Heart right ventricle (tissue), 16 donors: ENCODE results near the gene CNOT6. TPM values are rescaled to one million over a fixed set of nuclear protein-coding genes. Genes with fewer than 3 reads are reported as not detected.

Experiments used
- ATAC-seq, 8 donors: fragments of 200-7000 bp; cut with Tn5 transposase; one replicate each; pipeline ENCODE4 v1.9.1; 2020; ENCODE audit warnings: mild to moderate bottlenecking in 8 of 8, moderate library complexity in 8 of 8, moderate number of reproducible peaks in 1 of 8
- DNase-seq, 2 donors: peaks; one replicate each; pipeline ENCODE4 v3.0.0-alpha.2; 2020
- H3K27ac ChIP-seq, 10 donors: fragments of 200-600 bp; sonication (generic) in 2 of 10; one replicate each; pipeline versions ENCODE4 v1.5.0 to v1.8.0; 2020 to 2022; ENCODE audit warnings: mild to moderate bottlenecking in 3 of 10
- H3K27me3 ChIP-seq, 7 donors: fragments of 200-600 bp; one replicate each; pipeline ENCODE4 v1.8.0; 2021 to 2022; ENCODE audit warnings: mild to moderate bottlenecking in 2 of 7
- H3K36me3 ChIP-seq, 9 donors: fragments of 200-600 bp; sonication (generic) in 1 of 9; one replicate each; pipeline versions ENCODE4 v1.5.0 to v1.8.0; 2020 to 2022; ENCODE audit warnings: mild to moderate bottlenecking in 2 of 9
- H3K4me1 ChIP-seq, 9 donors: fragments of 200-600 bp; sonication (generic) in 1 of 9; one replicate each; pipeline versions ENCODE4 v1.5.0 to v1.8.0; 2020 to 2022; ENCODE audit warnings: mild to moderate bottlenecking in 4 of 9
- H3K4me3 ChIP-seq, 10 donors: fragments of 200-600 bp; sonication (generic) in 2 of 10; one replicate each; pipeline versions ENCODE4 v1.5.0 to v1.8.0; 2020 to 2022; ENCODE audit warnings: mild to moderate bottlenecking in 7 of 10, moderate library complexity in 2 of 10
- H3K9me3 ChIP-seq, 11 donors: fragments of 200-600 bp in 10 of 11; sonication (generic) in 2 of 11; one replicate each; pipeline versions ENCODE4 v1.5.0 to v1.8.0; 2013 to 2022; ENCODE audit warnings: mild to moderate bottlenecking in 2 of 11, control low read depth in 1 of 11, moderate library complexity in 1 of 11
- WGBS, 2 donors: extraction: QIAGEN DNeasy Blood & Tissue Kit; methylation state at CpG; one replicate each; pipeline ENCODE4 v1.1.7; 2013; ENCODE audit warnings: inconsistent platforms in 1 of 2; 5-methylcytosine and 5-hydroxymethylcytosine counted together
- intact Hi-C, 10 donors: fragments of 100-400 bp; cut with DNase I; formaldehyde crosslinking; loops; one replicate each; pipeline versions ENCODE4 v1.11.1 to v1.14.2; 2022
- polyA plus RNA-seq, 2 donors: library from polyadenylated mRNA; stranded (reverse); fragments of 200-250 nt; gene quantifications; one replicate each; pipeline ENCODE4 v1.2.3, GENCODE V29; 2013
- total RNA-seq, 10 donors: library from RNA; stranded (reverse); fragmentation: NEBNext Ultra II Directional in 3 of 10; extraction: Animal tissue kit (Norgen Biotek cat#: 25700) in 3 of 10; gene quantifications; one replicate each; pipeline versions ENCODE4 v1.2.1 to v1.2.4, GENCODE V29; 2021 to 2023
- TF ChIP-seq, protein P1 (sequence below), 9 donors: fragments of 200-600 bp; sonication (generic) in 2 of 9; IDR thresholded peaks; one replicate each; pipeline versions ENCODE4 v1.5.0 to v1.8.0; 2021 to 2022; ENCODE audit warnings: antibody characterized with exemption in 9 of 9, mild to moderate bottlenecking in 5 of 9, moderate library complexity in 1 of 9
- donor health status: Arrhythmogenic right ventricular cardiomyopathy.
- donor health status: ischemic (EF 13 %, LVEDD 7.1; RV severe dilation, severe dysfunction).
- donor health status: healthy with polysubstance abuse.
- donor health status: DM: no; HTN: yes; CAD: no.
- donor health status: DM: no; HTN: no; CAD: no.
- donor health status: ischemic (EF 25% LVEDD 6.9; RV normal size, moderate dysfunction).
- donor health status: ischemic (EF 25% LVEDD 5.7; RV mildly dilated, moderate dysfunction).
- donor health status: healthy.
- donor health status: DM: yes; HTN: yes; CAD: no.
- donor health status: Ischemic cardiomyopathy.
- donor health status: ischemic (EF 35%, LVEDD 5.7; RV mildly dilated, moderate dysfunction).
- donor health status: nonischemic (EF 11% LVEDD 7.7; RV severe dilation, severe dysfunction).
- donor health status: DM: yes; HTN: yes; CAD: no.
- donor health status: PGD.
- donor health status: ischemic (EF 29% LVEDD 5.4; RV normal size, mild dysfunction).
- donor health status: nonischemic (EF 23%, LVEDD 6.1; RV moderate dilation, normal function).

CNOT6 gene
- total and polyA plus RNA-seq, 12 donors, result 3.8 to 20.5 (median 13.1) TPM

DNA sequence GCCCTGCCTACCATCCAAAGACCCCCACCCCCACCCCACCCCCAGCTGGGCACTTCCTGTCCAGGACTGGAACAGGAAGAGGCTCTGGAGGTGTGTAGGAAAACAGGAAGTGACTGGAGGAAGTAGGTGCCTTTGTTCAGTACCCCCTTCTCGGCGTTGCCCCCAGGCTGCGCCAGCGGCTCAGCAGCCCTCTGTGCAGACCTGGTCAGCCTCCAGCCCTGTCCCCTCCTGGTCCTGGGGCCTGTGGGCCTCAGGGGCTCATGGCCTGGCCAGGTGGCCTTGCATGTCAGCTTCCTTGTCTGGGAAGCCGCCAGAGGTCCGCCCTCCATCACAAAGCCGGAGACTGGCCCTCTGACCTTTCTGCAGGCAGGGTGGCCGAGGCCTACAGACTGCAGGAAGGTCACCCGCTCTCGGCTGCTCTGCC lies 129.2 kb downstream of the CNOT6 start:
- Histone ChIP-seq H3K27me3 (peaks cover 0 to 24% (median 13%) of the 10 kb centered on the region in 7 donors), H3K36me3 (peaks cover 0 to 14% (median 0%) of the 10 kb centered on the region in 9 donors), H3K27ac (peak overlapping the region in 9 of 10 donors; percentile 20 to 75 (median 62)), H3K4me1 (peaks cover 0 to 25% (median 9%) of the 10 kb centered on the region in 9 donors), H3K4me3 (peak overlapping the region in 1 of 10 donors; percentile 8), H3K9me3 (no peaks in the 10 kb centered on the region)
- TF ChIP-seq, protein P1, sequence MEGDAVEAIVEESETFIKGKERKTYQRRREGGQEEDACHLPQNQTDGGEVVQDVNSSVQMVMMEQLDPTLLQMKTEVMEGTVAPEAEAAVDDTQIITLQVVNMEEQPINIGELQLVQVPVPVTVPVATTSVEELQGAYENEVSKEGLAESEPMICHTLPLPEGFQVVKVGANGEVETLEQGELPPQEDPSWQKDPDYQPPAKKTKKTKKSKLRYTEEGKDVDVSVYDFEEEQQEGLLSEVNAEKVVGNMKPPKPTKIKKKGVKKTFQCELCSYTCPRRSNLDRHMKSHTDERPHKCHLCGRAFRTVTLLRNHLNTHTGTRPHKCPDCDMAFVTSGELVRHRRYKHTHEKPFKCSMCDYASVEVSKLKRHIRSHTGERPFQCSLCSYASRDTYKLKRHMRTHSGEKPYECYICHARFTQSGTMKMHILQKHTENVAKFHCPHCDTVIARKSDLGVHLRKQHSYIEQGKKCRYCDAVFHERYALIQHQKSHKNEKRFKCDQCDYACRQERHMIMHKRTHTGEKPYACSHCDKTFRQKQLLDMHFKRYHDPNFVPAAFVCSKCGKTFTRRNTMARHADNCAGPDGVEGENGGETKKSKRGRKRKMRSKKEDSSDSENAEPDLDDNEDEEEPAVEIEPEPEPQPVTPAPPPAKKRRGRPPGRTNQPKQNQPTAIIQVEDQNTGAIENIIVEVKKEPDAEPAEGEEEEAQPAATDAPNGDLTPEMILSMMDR (IDR thresholded peaks at IDR 0.05), result no peak
- WGBS, 2 donors, result 68 to 71% methylated on average over 10 of the region's 10 CpGs
- DNase-seq (no peak), ATAC-seq (peak in 7 of 8 donors; percentile 13 to 61 (median 48))
- intact Hi-C loops, result no loop called here

DNA sequence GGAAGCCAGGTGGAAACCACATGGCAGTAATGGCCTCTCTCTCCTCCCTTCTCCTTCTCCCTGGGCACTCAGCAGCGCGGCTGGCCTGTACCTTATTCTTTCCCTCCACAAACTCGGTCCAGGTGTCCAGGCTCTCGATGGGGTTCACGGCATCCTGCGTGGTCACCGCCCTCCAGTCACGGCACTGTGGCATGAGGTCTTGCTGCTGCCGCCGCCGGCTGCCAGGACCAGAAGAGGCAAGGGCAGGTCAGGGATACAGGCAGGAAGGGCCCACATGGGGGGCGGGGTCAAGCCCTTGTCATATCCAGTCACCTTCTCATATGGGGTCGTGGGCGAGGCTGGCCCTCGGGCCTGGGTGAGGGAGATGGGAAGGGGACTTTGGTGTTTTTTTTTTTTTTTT lies 129.7 kb downstream of the CNOT6 start:
- H3K4me1 ChIP-seq, result peaks cover 0 to 23% (median 9%) of the 10 kb centered on the region in 9 donors
- 78 to 80% methylated on average over 15 of the region's 15 CpGs for WGBS, 2 donors
- intact Hi-C loops, result no loop called here
- ATAC-seq (peak in 1 of 8 donors; percentile 20), DNase-seq (no peak)
- peak overlapping the region in 9 of 10 donors; percentile 20 to 75 (median 61) for H3K27ac ChIP-seq
- peak overlapping the region in 1 of 10 donors; percentile 8 for H3K4me3 ChIP-seq
- H3K27me3 ChIP-seq, result peaks cover 0 to 20% (median 13%) of the 10 kb centered on the region in 7 donors
- H3K36me3 ChIP-seq, result peaks cover 0 to 14% (median 0%) of the 10 kb centered on the region in 9 donors
- TF ChIP-seq, protein P1 (IDR thresholded peaks at IDR 0.05), result no peak
- no peaks in the 10 kb centered on the region for H3K9me3 ChIP-seq

DNA sequence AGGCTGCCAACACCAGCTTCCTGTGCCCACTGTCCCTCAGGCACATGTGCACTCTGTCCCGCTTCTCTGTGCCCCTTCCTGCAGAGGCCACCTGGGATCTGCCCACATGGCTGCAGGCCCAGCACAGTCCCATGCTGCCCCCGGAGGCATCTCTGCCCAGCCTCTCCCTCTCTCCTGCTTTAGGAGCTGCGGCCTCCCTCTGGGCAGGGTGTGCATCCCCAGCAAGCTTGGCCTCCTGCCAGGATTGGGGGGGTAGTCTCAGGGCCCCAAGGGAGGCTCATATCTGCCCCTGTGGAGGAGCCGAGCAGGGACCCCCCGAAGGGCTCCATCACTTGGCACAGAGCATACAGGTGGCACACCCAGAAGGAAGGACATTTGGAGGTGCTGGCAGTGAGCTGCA lies 130.4 kb downstream of the CNOT6 start:
- no peak overlapping the region for H3K4me3 ChIP-seq
- peaks cover 0 to 14% (median 7%) of the 10 kb centered on the region in 7 donors for H3K27me3 ChIP-seq
- peaks cover 0 to 23% (median 9%) of the 10 kb centered on the region in 9 donors for H3K4me1 ChIP-seq
- ATAC-seq (peak in 1 of 8 donors; percentile 10), DNase-seq (no peak)
- H3K9me3 ChIP-seq, result no peaks in the 10 kb centered on the region
- H3K27ac ChIP-seq, result peak overlapping the region in 2 of 10 donors; percentile 66 to 75
- H3K36me3 ChIP-seq, result peaks cover 0 to 17% (median 0%) of the 10 kb centered on the region in 9 donors
- TF ChIP-seq, protein P1 (IDR thresholded peaks at IDR 0.05), result no peak
- WGBS, 2 donors, result 49 to 53% methylated on average over 5 of the region's 5 CpGs
- intact Hi-C loops, result no loop called here

DNA sequence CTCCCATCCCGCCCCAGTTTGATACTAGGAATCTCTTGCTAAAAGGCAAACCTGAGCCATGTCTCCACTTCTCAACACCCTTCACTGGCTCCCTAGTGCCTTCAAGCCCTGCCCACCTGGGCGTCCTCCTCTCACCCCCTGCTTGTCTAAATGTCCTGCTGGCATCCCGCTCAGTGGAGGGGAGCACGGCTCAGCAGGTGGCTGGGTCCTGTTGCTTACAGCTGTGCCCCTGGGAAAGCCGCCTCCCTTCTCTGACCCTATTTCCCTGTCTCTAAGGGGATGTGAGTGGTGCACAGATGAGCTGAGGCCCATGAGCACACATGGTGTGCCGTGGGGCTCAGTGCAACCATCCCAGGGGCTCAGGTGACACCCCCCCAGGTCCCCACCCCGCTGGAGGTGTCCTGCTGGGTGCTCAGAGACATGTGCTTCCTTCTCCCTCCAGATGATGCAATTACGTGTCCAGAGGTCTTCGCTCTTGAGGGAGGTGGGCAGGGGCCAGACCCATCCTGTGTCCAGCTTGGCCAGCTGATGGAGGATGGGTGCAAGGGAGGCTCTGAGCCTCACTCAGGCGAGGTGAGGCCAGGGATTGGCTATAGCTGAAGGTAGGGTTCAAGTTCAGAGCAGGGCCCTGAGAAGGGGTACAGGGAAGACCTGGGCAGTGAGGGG lies 131.1 kb downstream of the CNOT6 start:
- H3K9me3 ChIP-seq, result no peaks in the 10 kb centered on the region
- WGBS, 2 donors, result 81% methylated on average over 10 of the region's 10 CpGs
- H3K36me3 ChIP-seq, result peaks cover 0 to 17% (median 0%) of the 10 kb centered on the region in 9 donors
- no peak overlapping the region for H3K27ac ChIP-seq
- DNase-seq, result no peak
- TF ChIP-seq, protein P1 (IDR thresholded peaks at IDR 0.05), result no peak
- peaks cover 0 to 11% (median under 1%) of the 10 kb centered on the region in 7 donors for H3K27me3 ChIP-seq
- intact Hi-C loops, result no loop called here
- no peak for ATAC-seq
- peaks cover 0 to 23% (median 9%) of the 10 kb centered on the region in 9 donors for H3K4me1 ChIP-seq
- H3K4me3 ChIP-seq, result no peak overlapping the region
